Tibial artery (tissue), 4 donors: ENCODE measurements around the gene ZFAND3.

Experiments
- DNase-seq, 2 donors: peaks; one replicate each; pipeline ENCODE4 v3.0.0-alpha.2; 2019
- H3K27ac ChIP-seq, 2 donors: fragments of 200-600 bp; sonication (generic) in 1 of 2; 1 replicate in 1 of 2; 2 replicates in 1 of 2; pipeline ENCODE4 v1.5.1; 2018 to 2019; ENCODE audit warnings: mild to moderate bottlenecking in 1 of 2
- H3K27me3 ChIP-seq, 2 donors: fragments of 200-600 bp; sonication (generic) in 1 of 2; one replicate each; pipeline versions ENCODE4 v1.5.1 to v1.6.0; 2016 to 2019
- H3K36me3 ChIP-seq, 3 donors: fragments of 200-600 bp; sonication (generic) in 2 of 3; one replicate each; pipeline ENCODE4 v1.5.1; 2016 to 2019; ENCODE audit warnings: mild to moderate bottlenecking in 2 of 3
- H3K4me1 ChIP-seq, 4 donors: fragments of 200-600 bp; sonication (generic) in 2 of 4; 1 replicate in 3 of 4; 2 replicates in 1 of 4; pipeline ENCODE4 v1.5.1; 2016 to 2019
- H3K4me3 ChIP-seq, 2 donors: fragments of 200-600 bp; sonication (generic) in 1 of 2; 1 replicate in 1 of 2; 2 replicates in 1 of 2; pipeline ENCODE4 v1.5.1; 2018 to 2019; ENCODE audit warnings: mild to moderate bottlenecking in 2 of 2
- H3K9me3 ChIP-seq, 3 donors: fragments of 200-600 bp; sonication (generic) in 1 of 3; one replicate each; pipeline ENCODE4 v1.5.1; 2016 to 2019
- CTCF ChIP-seq, 2 experiments: fragments of 200-600 bp in 1 of 2; fragments of 450-650 bp in 1 of 2; IDR thresholded peaks; one replicate each; pipeline ENCODE4 v1.5.1; 2017 to 2019; ENCODE audit warnings: antibody characterized with exemption in 2 of 2, mild to moderate bottlenecking in 1 of 2, moderate library complexity in 1 of 2
- intact Hi-C: fragments of 100-400 bp; cut with DNase I; formaldehyde crosslinking; loops from one replicate; pipeline ENCODE4 v1.15.0; 2023; ENCODE audit warnings: low total_unique reads

ZFAND3 gene

GRCh38 chr6:38163186-38164130 lies 343.9 kb downstream of the ZFAND3 start:
- no peak for TF ChIP-seq CTCF (IDR thresholded peaks at IDR 0.05)
- no peaks in the 10 kb centered on the region for H3K4me1 ChIP-seq
- intact Hi-C loops = no loop called here
- no peak overlapping the region for H3K27ac ChIP-seq
- H3K27me3 ChIP-seq = no peaks in the 10 kb centered on the region
- DNase-seq = no peak
- H3K36me3 ChIP-seq = peaks cover 0 to 8% (median 0%) of the 10 kb centered on the region in 3 donors
- H3K9me3 ChIP-seq = no peaks in the 10 kb centered on the region
- H3K4me3 ChIP-seq = no peak overlapping the region

DNA sequence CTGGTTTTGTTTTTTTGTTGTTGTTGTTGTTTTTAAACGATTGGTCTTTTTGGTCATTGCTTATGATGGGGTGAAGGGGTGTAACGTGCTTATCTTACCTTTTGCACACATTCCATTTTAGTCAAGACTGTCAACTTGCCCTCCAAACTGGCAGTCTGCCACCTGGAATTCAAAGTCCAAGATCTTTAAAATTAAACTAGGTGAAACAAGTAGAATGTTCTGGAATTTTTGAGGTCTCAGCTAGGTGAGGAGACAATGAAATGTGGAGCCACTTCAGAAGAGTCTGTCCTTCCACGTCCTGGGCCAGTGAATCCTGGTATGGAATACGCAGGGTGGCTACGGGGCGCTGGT lies 344.6 kb downstream of the ZFAND3 start:
- Histone ChIP-seq H3K27ac (no peak overlapping the region), H3K36me3 (peaks cover 0 to 8% (median 0%) of the 10 kb centered on the region in 3 donors), H3K4me1 (no peaks in the 10 kb centered on the region), H3K4me3 (no peak overlapping the region), H3K9me3 (no peaks in the 10 kb centered on the region), H3K27me3 (no peaks in the 10 kb centered on the region)
- no peak for DNase-seq
- no peak for TF ChIP-seq CTCF (IDR thresholded peaks at IDR 0.05)
- intact Hi-C loops = no loop called here

GRCh38 chr6:38164671-38165108 lies 345.2 kb downstream of the ZFAND3 start:
- Histone ChIP-seq H3K4me3 (no peak overlapping the region), H3K4me1 (no peaks in the 10 kb centered on the region), H3K27me3 (no peaks in the 10 kb centered on the region), H3K27ac (no peak overlapping the region), H3K36me3 (peaks cover 0 to 8% (median 0%) of the 10 kb centered on the region in 3 donors), H3K9me3 (no peaks in the 10 kb centered on the region)
- no peak for TF ChIP-seq CTCF (IDR thresholded peaks at IDR 0.05)
- intact Hi-C loops = no loop called here
- no peak for DNase-seq

DNA sequence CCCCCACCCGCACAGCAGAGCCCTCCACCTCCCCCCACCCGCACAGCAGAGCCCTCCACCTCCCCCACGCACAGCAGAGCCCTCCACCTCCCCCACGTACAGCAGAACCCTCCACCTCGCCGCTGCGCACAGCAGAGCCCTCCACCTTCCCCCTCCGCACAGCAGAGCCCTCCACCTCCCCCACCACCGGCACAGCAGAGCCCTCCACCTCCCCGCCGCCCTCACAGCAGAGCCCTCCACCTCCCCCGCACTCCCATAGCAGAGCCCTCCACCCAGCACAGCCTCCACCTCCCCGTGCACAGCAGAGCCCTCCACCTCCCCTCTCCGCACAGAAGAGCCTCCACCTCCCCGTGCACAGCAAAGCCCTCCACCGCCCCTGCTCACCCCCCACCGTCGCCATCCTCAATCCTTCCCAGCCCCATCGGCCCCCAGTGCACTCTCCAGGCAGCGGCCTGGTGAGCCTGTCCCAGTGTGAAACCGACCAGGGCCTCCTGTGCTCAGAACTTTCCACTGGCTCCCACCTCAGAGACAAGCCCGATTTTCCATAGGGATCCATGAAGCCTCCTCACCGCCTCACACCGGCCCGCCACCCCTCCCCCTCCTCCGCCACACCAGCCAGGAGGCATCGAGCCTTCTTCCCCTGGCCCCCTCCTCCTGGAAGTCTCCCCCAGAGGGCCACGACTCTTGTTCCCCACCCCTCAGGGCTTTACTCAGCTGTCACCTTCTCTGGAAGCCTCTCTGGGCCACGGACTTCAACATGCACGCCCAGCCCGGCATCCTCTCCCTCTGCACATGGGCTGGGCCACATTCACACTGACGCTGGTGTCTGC lies 347.1 kb downstream of the ZFAND3 start:
- Histone ChIP-seq H3K4me3 (no peak overlapping the region), H3K36me3 (no peaks in the 10 kb centered on the region), H3K4me1 (no peaks in the 10 kb centered on the region), H3K27me3 (no peaks in the 10 kb centered on the region), H3K9me3 (no peaks in the 10 kb centered on the region), H3K27ac (no peak overlapping the region)
- no peak for TF ChIP-seq CTCF (IDR thresholded peaks at IDR 0.05)
- no peak for DNase-seq
- intact Hi-C loops = no loop called here

DNA sequence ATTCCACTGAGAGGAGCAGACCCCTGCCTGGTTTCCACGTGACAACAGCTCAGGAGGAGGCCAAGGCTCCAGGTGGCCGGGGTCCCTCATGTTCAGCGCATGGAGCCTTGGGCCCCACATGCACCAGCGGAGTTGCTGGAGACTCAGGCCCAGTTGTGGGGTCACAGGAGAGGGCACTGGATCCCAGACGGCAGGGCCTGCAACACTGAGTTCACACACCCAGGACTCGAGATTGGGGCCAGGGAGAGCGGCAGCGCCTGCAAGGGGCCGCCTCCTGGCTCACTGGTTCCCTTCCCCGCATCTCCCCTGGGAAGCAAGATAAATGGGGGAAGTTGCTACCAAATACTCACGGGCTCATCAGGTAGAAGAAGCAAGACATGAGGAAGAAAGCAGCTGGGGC lies 348.1 kb downstream of the ZFAND3 start:
- Histone ChIP-seq H3K4me3 (no peak overlapping the region), H3K27ac (no peak overlapping the region), H3K36me3 (peaks cover 0 to 1% (median 0%) of the 10 kb centered on the region in 3 donors), H3K4me1 (no peaks in the 10 kb centered on the region), H3K27me3 (no peaks in the 10 kb centered on the region), H3K9me3 (no peaks in the 10 kb centered on the region)
- DNase-seq = no peak
- TF ChIP-seq CTCF (IDR thresholded peaks at IDR 0.05) = no peak
- intact Hi-C loops = no loop called here
